Large intestine (tissue), 3 donors: ENCODE data around the gene COPS2. TPM values are rescaled to one million over a fixed set of nuclear protein-coding genes. Genes with fewer than 3 reads are reported as not detected.
A peak's percentile ranks its signal among the peaks of the same experiment; 100 is the strongest.

Experiments used
- DNase-seq, 2 donors: peaks; one replicate each; pipeline versions ENCODE4 v3.0.0 to v3.0.0-alpha.2; 2013
- H3K27ac ChIP-seq: one replicate; pipeline ENCODE4 v1.5.1; 2013; ENCODE audit warnings: low read length
- H3K27me3 ChIP-seq: 2 replicates; pipeline ENCODE4 v1.6.1; 2013; ENCODE audit warnings: low read length; ENCODE audit not compliant: control insufficient read depth, insufficient read depth
- H3K36me3 ChIP-seq: 2 replicates; pipeline ENCODE4 v1.6.1; 2013; ENCODE audit warnings: low read length; ENCODE audit not compliant: control insufficient read depth, insufficient read depth
- H3K4me1 ChIP-seq: one replicate; pipeline ENCODE4 v1.6.1; 2013; ENCODE audit warnings: low read length; ENCODE audit not compliant: control insufficient read depth, insufficient read depth
- H3K4me3 ChIP-seq: one replicate; pipeline ENCODE4 v1.5.1; 2013; ENCODE audit warnings: low read length
- H3K9me3 ChIP-seq: one replicate; pipeline ENCODE4 v1.6.1; 2013; ENCODE audit warnings: mild to moderate bottlenecking, low read depth, low read length, moderate library complexity; ENCODE audit not compliant: control insufficient read depth
- WGBS: methylation state at CpG from one replicate; pipeline ENCODE4 v1.1.5; 2013; ENCODE audit warnings: low lambda C conversion rate; ENCODE audit not compliant: insufficient coverage; 5-methylcytosine and 5-hydroxymethylcytosine counted together
- polyA plus RNA-seq: library from polyadenylated mRNA; unstranded; fragments of 120-200 nt; gene quantifications from one replicate; pipeline ENCODE4 v1.2.1, GENCODE V29; 2013

The COPS2 gene
- polyA plus RNA-seq, 1 donor: 93.9 TPM

DNA sequence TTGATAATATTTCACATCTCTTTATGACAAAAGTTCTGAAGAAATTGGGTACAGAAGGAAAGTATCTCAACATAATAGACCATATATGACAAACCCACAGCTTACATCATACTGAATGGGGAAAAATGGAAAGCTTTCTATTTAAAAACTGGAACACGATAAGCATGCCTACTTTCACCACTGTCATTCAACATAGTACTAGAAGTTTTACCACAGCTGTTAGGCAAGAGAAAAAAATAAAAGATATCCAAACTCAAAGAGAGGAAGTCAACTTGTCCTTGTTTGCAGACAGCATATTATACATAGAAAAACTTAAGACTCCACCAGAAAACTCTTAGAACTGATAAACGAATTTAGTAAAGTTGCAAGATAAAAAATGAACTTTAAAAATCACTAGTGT lies 40.3 kb downstream of the COPS2 start:
- no peaks in the 10 kb centered on the region for H3K4me1 ChIP-seq
- no peaks in the 10 kb centered on the region for H3K27me3 ChIP-seq
- peaks cover 13% of the 10 kb centered on the region for H3K36me3 ChIP-seq
- H3K4me3 ChIP-seq: no peak overlapping the region
- no peak for DNase-seq
- no peak overlapping the region for H3K27ac ChIP-seq
- WGBS: 100% methylated on average over 1 of the region's 2 CpGs
- peaks cover 6% of the 10 kb centered on the region for H3K9me3 ChIP-seq

DNA sequence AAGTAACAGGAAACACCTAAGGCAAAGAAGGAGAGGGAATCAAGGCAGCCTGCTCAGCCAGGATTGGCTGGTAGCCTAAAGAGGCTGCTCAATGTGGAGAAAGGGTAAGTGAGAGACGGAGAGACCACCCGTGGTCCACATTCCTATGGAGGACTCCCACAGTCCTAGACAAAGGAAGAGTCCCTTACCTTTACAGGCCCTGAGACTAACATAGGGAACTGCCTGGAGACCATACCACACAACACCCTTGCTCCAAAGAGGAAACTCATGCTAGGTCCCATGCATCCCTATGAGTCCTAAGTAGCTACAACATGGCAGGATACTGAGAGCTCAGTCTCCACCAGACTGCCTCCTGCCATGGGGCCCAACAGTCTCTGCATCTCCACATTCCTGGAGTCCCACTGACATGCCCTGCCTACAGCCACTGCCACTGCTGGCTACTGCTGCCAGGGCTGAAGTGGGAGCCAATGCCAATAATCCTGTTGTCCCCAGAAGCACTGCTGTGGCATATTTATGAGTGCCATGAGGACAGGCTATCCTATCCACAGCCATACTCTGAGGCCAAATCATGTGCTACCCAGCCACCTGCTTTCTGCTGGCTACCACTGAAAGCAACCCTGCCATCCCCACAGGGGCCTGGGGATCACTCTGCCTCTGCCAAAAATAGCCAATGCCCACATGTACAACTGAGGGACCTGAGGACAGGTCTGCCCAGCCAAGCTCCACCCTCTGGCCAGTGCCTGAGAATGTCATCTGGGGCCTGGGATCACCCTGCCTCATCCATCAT lies 45.0 kb downstream of the COPS2 start:
- H3K4me3 ChIP-seq: no peak overlapping the region

GRCh38 chr15:49103002-49103401 lies 52.4 kb downstream of the COPS2 start:
- H3K9me3 ChIP-seq: no peaks in the 10 kb centered on the region
- no CpG with 5 or more reads among the region's 2 CpGs for WGBS

More for the DNA sequence above, 45.0 kb downstream of the COPS2 start:
- no peaks in the 10 kb centered on the region for H3K27me3 ChIP-seq
- peak in 1 of 2 donors; percentile 1 for DNase-seq
- H3K9me3 ChIP-seq: peaks cover 6% of the 10 kb centered on the region
- H3K36me3 ChIP-seq: peaks cover 20% of the 10 kb centered on the region
- no CpG with 5 or more reads among the region's 2 CpGs for WGBS
- no peak overlapping the region for H3K27ac ChIP-seq
- no peaks in the 10 kb centered on the region for H3K4me1 ChIP-seq

DNA sequence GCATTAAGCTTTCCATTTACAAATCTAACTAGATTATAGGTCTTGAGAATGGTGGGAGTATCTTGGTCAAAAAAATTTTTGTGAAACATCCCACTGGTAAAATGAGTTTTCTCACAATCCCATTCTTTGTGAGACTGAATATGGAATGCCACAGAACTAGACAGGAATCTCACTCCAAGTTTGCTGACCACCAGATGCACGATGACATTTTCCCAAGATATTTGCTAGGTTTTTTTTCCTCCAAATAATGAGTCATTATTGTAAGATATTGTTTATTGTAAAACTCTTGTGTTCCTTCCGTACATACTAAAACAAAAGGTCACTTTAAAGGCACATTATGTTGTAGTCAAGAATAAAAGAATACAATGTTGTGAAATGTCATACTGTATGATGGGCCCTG lies 53.9 kb downstream of the COPS2 start:
- no peak overlapping the region for H3K27ac ChIP-seq
- no peak for DNase-seq
- H3K27me3 ChIP-seq: no peaks in the 10 kb centered on the region
- no CpG with 5 or more reads among the region's 2 CpGs for WGBS
- no peak overlapping the region for H3K4me3 ChIP-seq
- no peaks in the 10 kb centered on the region for H3K9me3 ChIP-seq
- peaks cover 14% of the 10 kb centered on the region for H3K36me3 ChIP-seq
- H3K4me1 ChIP-seq: no peaks in the 10 kb centered on the region

More at GRCh38 chr15:49103002-49103401, 52.4 kb downstream of the COPS2 start:
- no peak for DNase-seq
- no peaks in the 10 kb centered on the region for H3K4me1 ChIP-seq
- peaks cover 14% of the 10 kb centered on the region for H3K36me3 ChIP-seq
- no peak overlapping the region for H3K4me3 ChIP-seq
- no peaks in the 10 kb centered on the region for H3K27me3 ChIP-seq
- no peak overlapping the region for H3K27ac ChIP-seq

DNA sequence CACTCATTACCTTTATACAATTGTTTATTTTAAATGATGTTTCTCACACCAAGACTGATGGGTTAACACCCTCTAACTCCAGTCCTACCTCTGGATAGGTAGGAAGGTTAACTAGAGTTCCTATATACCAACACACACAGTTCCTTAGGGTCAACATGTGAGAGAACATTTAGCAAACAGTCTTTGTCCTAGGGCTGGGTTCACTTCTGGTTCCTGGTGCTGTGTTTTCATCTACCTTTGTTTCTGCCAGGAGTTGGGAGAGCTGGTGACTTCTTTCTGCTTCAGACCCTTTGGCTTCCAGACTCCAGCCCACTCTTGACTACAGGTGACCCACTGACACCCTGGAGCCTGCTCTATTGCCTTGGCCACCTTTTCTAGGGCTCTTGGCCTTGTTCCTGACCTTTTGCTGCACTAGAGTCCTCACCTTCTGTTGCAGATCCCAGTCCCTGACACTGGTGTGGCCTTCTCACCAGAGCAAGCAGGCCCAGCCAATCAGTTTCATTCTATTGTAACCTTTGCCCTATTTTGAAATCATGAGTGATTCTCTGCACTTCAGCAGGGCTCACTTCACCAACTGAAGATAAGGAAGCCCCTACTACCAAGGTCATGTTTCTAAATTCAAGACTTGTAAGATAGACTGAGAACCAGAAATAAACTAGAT lies 59.2 kb downstream of the COPS2 start:
- no peaks in the 10 kb centered on the region for H3K27me3 ChIP-seq
- H3K27ac ChIP-seq: peak overlapping the region; percentile 23
- DNase-seq: peak; percentile 52 to 79
- no peaks in the 10 kb centered on the region for H3K4me1 ChIP-seq
- peaks cover 4% of the 10 kb centered on the region for H3K36me3 ChIP-seq
- H3K9me3 ChIP-seq: no peaks in the 10 kb centered on the region
- no peak overlapping the region for H3K4me3 ChIP-seq

DNA sequence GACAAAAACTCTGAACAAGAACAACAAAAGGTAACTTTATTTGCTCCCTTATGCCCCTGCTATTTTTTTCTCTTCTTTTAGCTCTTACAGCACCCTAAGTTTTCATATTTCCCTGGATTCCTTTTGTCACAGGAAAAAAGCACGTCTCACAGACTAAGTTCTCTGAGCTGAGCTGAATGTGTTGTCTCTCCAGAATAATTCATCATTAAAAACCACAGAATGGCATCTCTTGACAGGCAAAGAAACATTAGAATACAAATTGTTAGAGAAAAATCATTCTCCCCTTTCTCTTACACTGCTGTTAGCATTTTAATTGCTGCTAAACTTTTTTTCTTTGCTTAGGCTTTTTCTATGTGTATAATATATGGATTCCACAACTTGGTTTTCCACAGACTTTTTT lies 60.5 kb downstream of the COPS2 start:
- whole genome bisulfite sequencing: no CpG with 5 or more reads among the region's 1 CpG
- no peaks in the 10 kb centered on the region for H3K27me3 ChIP-seq
- no peaks in the 10 kb centered on the region for H3K4me1 ChIP-seq

GRCh38 chr15:49093252-49094105 lies 61.9 kb downstream of the COPS2 start:
- Histone ChIP-seq H3K36me3 (no peaks in the 10 kb centered on the region), H3K27ac (no peak overlapping the region), H3K27me3 (no peaks in the 10 kb centered on the region), H3K4me1 (no peaks in the 10 kb centered on the region), H3K4me3 (no peak overlapping the region), H3K9me3 (no peaks in the 10 kb centered on the region)
- DNase-seq: no peak
- 71% methylated on average over 2 of the region's 4 CpGs for WGBS

More for the DNA sequence above, 60.5 kb downstream of the COPS2 start:
- no peaks in the 10 kb centered on the region for H3K9me3 ChIP-seq
- H3K4me3 ChIP-seq: no peak overlapping the region
- DNase-seq: no peak
- no peaks in the 10 kb centered on the region for H3K36me3 ChIP-seq
- no peak overlapping the region for H3K27ac ChIP-seq

- no peak for DNase-seq
- Histone ChIP-seq H3K27me3 (no peaks in the 10 kb centered on the region), H3K9me3 (no peaks in the 10 kb centered on the region), H3K27ac (no peak overlapping the region), H3K36me3 (no peaks in the 10 kb centered on the region), H3K4me1 (no peaks in the 10 kb centered on the region), H3K4me3 (no peak overlapping the region)
- 77% methylated on average over 2 of the region's 4 CpGs for WGBS
Measured at GRCh38 chr15:49088996-49089395, 66.4 kb downstream of the COPS2 start.

DNA sequence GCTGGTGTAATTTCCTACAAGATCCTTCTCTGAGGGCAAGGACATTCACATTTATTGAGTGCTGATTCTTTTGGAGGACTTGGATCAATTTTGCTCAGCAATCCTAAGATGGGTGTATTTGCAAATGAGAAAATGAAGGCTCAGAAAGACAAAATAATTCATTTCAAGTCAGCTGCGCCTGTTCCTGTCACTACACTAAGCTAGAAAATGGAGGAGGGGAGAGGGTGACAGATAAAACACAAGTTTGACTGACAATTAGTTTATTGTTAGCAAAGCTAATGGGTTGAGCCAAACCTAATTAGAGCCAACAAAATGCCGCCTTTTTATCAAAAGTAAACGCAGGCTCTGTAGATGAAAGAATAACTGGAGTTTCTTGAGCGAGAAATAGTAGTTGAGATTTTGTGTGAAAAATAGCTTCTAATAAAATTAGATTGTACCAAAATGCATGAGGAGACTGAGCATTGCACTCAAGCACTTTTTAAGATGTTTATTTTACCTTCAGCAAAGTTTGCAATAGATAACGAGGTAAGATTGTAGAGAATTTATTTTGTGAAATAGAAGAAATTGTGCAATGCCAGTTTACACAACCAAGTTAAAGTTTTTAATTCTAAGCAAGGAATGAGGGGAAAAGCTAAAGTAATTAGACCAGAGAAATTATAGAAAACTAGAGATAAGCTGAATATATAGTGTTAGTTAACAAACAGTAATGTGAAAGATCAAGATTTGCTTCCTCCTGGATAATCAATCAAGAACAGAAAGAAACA lies 69.5 kb downstream of the COPS2 start:
- no peak overlapping the region for H3K27ac ChIP-seq
- H3K36me3 ChIP-seq: no peaks in the 10 kb centered on the region
- no peak overlapping the region for H3K4me3 ChIP-seq
- no peak for DNase-seq
- H3K9me3 ChIP-seq: no peaks in the 10 kb centered on the region
- H3K27me3 ChIP-seq: no peaks in the 10 kb centered on the region
- WGBS: 29% methylated on average over 1 of the region's 5 CpGs
- no peaks in the 10 kb centered on the region for H3K4me1 ChIP-seq

GRCh38 chr15:49084285-49084570 lies 71.2 kb downstream of the COPS2 start:
- no peak for DNase-seq
- Histone ChIP-seq H3K27me3 (no peaks in the 10 kb centered on the region), H3K27ac (no peak overlapping the region), H3K9me3 (no peaks in the 10 kb centered on the region), H3K36me3 (no peaks in the 10 kb centered on the region), H3K4me1 (no peaks in the 10 kb centered on the region), H3K4me3 (no peak overlapping the region)
- 100% methylated on average over 1 of the region's 3 CpGs for WGBS
